Chondrocyte (in vitro differentiated cells): ENCODE results near the gene DTX3. TPM values are rescaled to one million over a fixed set of nuclear protein-coding genes. Genes with fewer than 3 reads are reported as not detected.
A peak's percentile ranks its signal among the peaks of the same experiment; 100 is the strongest.

Experiments
- DNase-seq: peaks from one replicate; pipeline ENCODE4 v3.0.0; 2021; ENCODE audit warnings: mixed read lengths, low spot score
- H3K27ac Mint-ChIP-seq: one replicate; pipeline ENCODE4 v1.8.0; 2021; ENCODE audit warnings: mild to moderate bottlenecking, moderate library complexity, mixed read lengths; ENCODE audit not compliant: unreplicated experiment
- H3K27me3 Mint-ChIP-seq: 2 replicates; pipeline ENCODE4 v1.8.0; 2021; ENCODE audit warnings: low read depth, mixed read lengths
- H3K36me3 Mint-ChIP-seq: 2 replicates; pipeline ENCODE4 v1.8.0; 2021; ENCODE audit warnings: low read depth, mixed read lengths
- H3K4me1 Mint-ChIP-seq: 2 replicates; pipeline ENCODE4 v1.8.0; 2021; ENCODE audit warnings: low read depth, mild to moderate bottlenecking, mixed read lengths
- H3K4me3 Mint-ChIP-seq: one replicate; pipeline ENCODE4 v1.8.0; 2021; ENCODE audit warnings: mild to moderate bottlenecking, moderate library complexity, mixed read lengths; ENCODE audit not compliant: unreplicated experiment
- H3K9me3 Mint-ChIP-seq: 2 replicates; pipeline ENCODE4 v1.8.0; 2021; ENCODE audit warnings: low read depth, mixed read lengths
- total RNA-seq: library from RNA; stranded (reverse); gene quantifications from 3 replicates; pipeline ENCODE4 v1.2.1, GENCODE V29; 2021
- TF ChIP-seq, protein P1 (sequence below): fragments of 200-600 bp; sonication (generic); IDR thresholded peaks from 2 replicates; pipeline ENCODE4 v1.5.0; 2021; ENCODE audit warnings: antibody characterized with exemption, mild to moderate bottlenecking, moderate library complexity

The DTX3 gene
- total RNA-seq, 1 donor from 2014 or later: 29.8 TPM

DNA sequence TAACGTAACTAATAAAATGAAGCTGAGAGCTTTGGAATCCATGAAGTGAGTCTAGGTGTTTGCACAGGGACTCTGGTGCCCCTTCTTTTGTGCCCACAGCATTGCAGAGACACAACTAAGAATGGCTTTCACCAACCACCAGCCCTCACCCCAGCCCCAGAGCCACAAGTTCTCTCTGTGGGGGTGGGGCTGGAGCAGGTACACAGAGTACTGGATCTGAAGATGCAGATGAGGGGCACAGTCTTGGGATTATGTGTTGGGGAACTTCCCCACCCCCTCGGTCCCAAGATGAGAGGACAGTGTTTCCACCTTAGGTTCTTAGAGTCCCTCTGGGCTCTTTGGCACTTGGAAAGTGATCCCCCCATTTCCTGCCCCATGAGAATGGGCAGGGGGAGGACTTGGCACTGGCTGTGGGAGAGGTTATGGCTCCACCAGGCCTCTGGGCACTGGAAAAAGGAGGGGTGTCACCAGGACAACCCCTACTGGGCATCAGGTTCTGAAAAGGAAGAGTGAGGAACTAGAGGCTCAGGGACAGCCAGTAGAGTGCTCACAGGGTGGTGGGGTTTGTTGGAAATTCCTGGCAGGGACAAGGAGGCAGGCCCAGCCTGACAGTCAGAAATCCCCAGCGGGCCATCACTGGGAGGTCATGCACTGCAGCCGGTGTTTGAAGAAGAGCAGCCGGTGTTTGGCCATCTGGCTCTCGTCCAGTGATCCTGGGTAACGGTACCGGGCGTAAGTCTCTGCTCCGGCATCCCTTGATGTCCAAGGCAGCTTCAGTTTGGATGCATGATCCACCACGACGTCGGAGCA is 21.7 kb downstream of the DTX3 start:
- Mint-ChIP-seq H3K9me3 (no peaks in the 10 kb centered on the region), H3K4me1 (peaks cover 9% of the 10 kb centered on the region), H3K27me3 (peaks cover 24% of the 10 kb centered on the region), H3K4me3 (no peak overlapping the region), H3K36me3 (peaks cover 24% of the 10 kb centered on the region), H3K27ac (no peak overlapping the region)
- TF ChIP-seq, protein P1, sequence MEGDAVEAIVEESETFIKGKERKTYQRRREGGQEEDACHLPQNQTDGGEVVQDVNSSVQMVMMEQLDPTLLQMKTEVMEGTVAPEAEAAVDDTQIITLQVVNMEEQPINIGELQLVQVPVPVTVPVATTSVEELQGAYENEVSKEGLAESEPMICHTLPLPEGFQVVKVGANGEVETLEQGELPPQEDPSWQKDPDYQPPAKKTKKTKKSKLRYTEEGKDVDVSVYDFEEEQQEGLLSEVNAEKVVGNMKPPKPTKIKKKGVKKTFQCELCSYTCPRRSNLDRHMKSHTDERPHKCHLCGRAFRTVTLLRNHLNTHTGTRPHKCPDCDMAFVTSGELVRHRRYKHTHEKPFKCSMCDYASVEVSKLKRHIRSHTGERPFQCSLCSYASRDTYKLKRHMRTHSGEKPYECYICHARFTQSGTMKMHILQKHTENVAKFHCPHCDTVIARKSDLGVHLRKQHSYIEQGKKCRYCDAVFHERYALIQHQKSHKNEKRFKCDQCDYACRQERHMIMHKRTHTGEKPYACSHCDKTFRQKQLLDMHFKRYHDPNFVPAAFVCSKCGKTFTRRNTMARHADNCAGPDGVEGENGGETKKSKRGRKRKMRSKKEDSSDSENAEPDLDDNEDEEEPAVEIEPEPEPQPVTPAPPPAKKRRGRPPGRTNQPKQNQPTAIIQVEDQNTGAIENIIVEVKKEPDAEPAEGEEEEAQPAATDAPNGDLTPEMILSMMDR: no peak
- no peak for DNase-seq

DNA sequence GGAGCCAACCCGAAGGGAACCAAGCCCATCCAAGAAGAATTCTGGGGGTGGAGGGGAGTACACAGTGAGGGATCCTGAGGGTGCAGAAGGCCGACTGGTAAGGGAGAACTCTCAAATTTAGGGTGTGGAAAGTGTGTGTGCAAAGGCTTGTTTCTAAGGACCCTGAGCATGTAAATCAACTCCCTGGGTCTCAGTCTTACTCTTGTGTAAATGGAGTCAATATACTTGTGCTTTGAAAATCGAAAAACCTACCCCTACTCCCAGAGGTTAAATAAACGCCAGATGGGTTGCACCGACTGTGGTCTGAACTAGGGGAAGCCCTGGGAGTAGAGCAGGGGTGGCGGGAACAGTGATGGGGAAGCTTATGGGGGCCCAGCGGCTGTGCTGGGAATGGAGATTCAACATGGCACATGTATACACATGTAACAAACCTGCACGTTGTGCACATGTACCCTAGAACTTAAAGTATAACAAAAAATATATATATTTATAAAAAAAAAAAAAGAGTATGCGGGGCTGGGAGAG is 22.4 kb downstream of the DTX3 start:
- H3K4me1 Mint-ChIP-seq: peaks cover 8% of the 10 kb centered on the region
- H3K36me3 Mint-ChIP-seq: peaks cover 23% of the 10 kb centered on the region
- H3K27ac Mint-ChIP-seq: no peak overlapping the region
- TF ChIP-seq, protein P1: no peak
- no peak overlapping the region for H3K4me3 Mint-ChIP-seq
- H3K27me3 Mint-ChIP-seq: peaks cover 22% of the 10 kb centered on the region
- no peaks in the 10 kb centered on the region for H3K9me3 Mint-ChIP-seq
- no peak for DNase-seq

DNA sequence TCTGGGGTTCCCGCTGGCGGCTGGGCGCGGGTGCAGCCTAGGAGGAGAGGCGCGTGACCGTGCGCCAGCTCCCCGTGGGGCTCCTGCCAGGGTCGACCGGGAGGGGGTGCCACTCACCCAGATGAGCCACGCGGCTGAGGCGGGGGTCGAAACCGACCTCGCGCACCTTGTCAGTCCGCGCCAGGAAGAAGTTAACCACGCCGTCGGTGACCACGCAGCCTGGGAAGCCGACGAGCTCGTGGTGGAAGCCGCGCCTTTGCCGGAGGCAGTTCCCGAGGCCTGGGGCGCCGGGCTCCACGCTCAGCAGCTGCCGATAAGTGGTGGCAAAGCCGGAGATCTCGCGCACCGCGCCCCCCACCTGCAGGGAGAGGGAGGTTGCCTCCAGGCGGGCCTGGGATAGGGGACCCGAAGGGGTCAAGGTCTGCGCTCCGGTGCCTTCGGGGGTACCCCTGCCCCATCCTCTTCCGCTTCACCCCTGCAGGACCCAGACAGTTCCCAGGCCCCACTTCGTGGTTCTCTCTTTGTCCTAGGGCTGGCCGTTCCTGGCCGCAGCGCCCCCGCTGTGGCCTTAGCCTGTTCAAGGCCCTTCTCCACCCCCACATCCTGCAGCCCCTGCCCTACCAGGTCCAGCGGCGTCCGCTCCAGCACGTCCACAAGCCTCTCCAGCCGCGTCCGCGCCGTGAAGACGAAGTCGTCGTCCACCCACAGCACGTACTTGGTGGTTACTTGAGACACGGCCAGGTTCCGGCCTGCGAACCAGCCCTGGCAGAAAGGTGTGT is 23.1 kb downstream of the DTX3 start:
- no peak overlapping the region for H3K4me3 Mint-ChIP-seq
- H3K27ac Mint-ChIP-seq: no peak overlapping the region
- peaks cover 18% of the 10 kb centered on the region for H3K27me3 Mint-ChIP-seq
- H3K36me3 Mint-ChIP-seq: peaks cover 22% of the 10 kb centered on the region
- H3K9me3 Mint-ChIP-seq: no peaks in the 10 kb centered on the region
- peaks cover 8% of the 10 kb centered on the region for H3K4me1 Mint-ChIP-seq
- TF ChIP-seq, protein P1: no peak
- peak; percentile 93 for DNase-seq

DNA sequence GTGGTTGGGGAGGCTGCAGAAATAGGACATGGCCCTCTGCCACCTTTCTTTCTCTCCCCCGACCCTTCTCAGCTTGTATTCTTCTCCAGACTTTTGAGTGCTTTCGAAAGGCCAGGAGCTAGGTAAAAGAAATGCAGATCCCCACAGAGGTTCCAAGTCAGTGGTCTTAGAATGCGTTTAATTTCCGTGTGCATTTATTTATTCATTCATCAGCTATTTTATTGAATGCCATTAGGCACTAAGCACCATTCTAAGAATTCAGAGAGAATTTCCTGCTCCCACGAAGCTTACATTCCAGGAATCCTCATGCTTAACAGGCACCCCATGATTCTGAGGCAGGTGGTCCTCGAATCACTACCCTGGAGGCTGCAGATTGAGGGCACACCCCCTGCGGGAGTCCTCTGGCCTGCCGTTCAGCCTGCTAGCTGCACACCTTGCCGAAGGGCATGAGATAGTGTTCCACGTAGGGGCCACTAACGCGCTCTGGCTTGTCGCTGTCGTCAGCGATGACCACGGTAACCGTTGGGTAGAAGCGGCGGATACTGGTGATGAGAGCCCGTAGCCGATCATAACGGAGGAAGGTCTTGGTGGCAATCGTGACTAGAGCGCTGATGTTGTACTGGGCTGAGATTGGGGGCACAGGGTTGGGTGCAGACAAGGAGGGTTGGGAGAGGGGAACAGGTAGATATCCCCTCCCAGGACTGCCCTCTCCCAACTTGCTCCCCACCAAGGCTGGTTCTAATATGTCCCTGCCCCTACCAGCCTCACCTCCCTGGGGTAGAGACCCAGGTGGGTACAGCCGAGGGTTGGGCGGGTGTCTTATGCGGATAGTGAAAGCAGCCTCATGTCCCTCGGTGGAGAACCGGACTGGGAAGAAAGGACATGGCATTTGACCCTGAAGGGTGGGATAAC is 23.9 kb downstream of the DTX3 start:
- Mint-ChIP-seq H3K36me3 (peaks cover 19% of the 10 kb centered on the region), H3K9me3 (no peaks in the 10 kb centered on the region), H3K27ac (no peak overlapping the region), H3K27me3 (peaks cover 13% of the 10 kb centered on the region), H3K4me3 (no peak overlapping the region), H3K4me1 (peaks cover 13% of the 10 kb centered on the region)
- TF ChIP-seq, protein P1: no peak
- DNase-seq: no peak
